OCI-LY7 (cell line): Measurements from ENCODE around the gene APOBEC3C. TPM values are rescaled to one million over a fixed set of nuclear protein-coding genes. Genes with fewer than 3 reads are reported as not detected.

ENCODE experiments used
- Bru-seq: library from RNA; stranded (reverse); fragments of 400-500 nt; gene quantifications from one replicate; lab custom pipeline; 2021; lab: Mats Ljungman, UMichigan
- BruChase-seq, 2 experiments: library from RNA; stranded (reverse); fragments of 400-500 nt; gene quantifications; one replicate each; lab custom pipeline; 2021; lab: Mats Ljungman, UMichigan
- BruUV-seq: library from RNA; stranded (reverse); fragments of 400-500 nt; replicated peaks from 2 replicates; lab custom pipeline; 2021; lab: Mats Ljungman, UMichigan
- CTCF ChIA-PET: fragments of 300-600 bp; sonication (Branson Sonifier 250); formaldehyde crosslinking; loops from one replicate; lab custom pipeline; 2022; ENCODE audit warnings: antibody characterized with exemption; ENCODE audit not compliant: unreplicated experiment; lab: Charles Lee
- POLR2A ChIA-PET: fragments of 300-600 bp; sonication (Branson Sonifier 250); formaldehyde crosslinking; loops from one replicate; lab custom pipeline; 2022; ENCODE audit warnings: antibody characterized with exemption; lab: Charles Lee
- DNase-seq: peaks from one replicate; pipeline ENCODE4 v3.0.0-alpha.2; 2015; ENCODE audit warnings: low spot score
- H2AFZ ChIP-seq: fragments of 200-600 bp; sonication (generic), shearing (Covaris generic); 2 replicates; pipeline ENCODE4 v1.6.1; 2014; ENCODE audit warnings: mild to moderate bottlenecking, antibody characterized with exemption, low read length, moderate library complexity
- H3K27ac ChIP-seq: fragments of 200-600 bp; sonication (generic); 2 replicates; pipeline ENCODE4 v1.5.1; 2014; ENCODE audit warnings: mixed run types, low read depth, mild to moderate bottlenecking, moderate library complexity, low read length, inconsistent platforms; ENCODE audit not compliant: poor library complexity, severe bottlenecking
- H3K36me3 ChIP-seq: fragments of 200-600 bp; sonication (generic); 2 replicates; pipeline ENCODE4 v1.6.1; 2014; ENCODE audit warnings: mild to moderate bottlenecking, antibody characterized with exemption, low read length, moderate library complexity, mixed read lengths; ENCODE audit not compliant: insufficient read depth
- H3K4me1 ChIP-seq: fragments of 200-600 bp; sonication (generic); 2 replicates; pipeline ENCODE4 v1.5.1; 2014; ENCODE audit warnings: mild to moderate bottlenecking, low read length; ENCODE audit not compliant: insufficient read depth, poor library complexity, severe bottlenecking
- H3K4me2 ChIP-seq: fragments of 200-600 bp; sonication (generic); 2 replicates; pipeline ENCODE4 v1.6.1; 2014; ENCODE audit warnings: mild to moderate bottlenecking, low read length
- H3K4me3 ChIP-seq: fragments of 200-600 bp; sonication (generic); 2 replicates; pipeline ENCODE4 v1.5.1; 2014; ENCODE audit warnings: mild to moderate bottlenecking, low read depth, low read length; ENCODE audit not compliant: poor library complexity, severe bottlenecking
- H3K79me2 ChIP-seq: fragments of 200-600 bp; sonication (generic); 2 replicates; pipeline ENCODE4 v1.6.1; 2016; ENCODE audit warnings: low read depth, mild to moderate bottlenecking, low read length, moderate library complexity, mixed read lengths; ENCODE audit not compliant: insufficient read depth
- H3K9me2 ChIP-seq: fragments of 200-600 bp; sonication (generic); 2 replicates; pipeline ENCODE4 v1.6.1; 2016; ENCODE audit warnings: mild to moderate bottlenecking, low read length, mixed read lengths; ENCODE audit not compliant: insufficient read depth
- H3K9me3 ChIP-seq: fragments of 200-600 bp; sonication (generic); 2 replicates; pipeline ENCODE4 v1.6.1; 2014; ENCODE audit warnings: mild to moderate bottlenecking, mixed run types, low read length, mixed read lengths
- H4K20me1 ChIP-seq: fragments of 200-600 bp; sonication (generic); 2 replicates; pipeline ENCODE4 v1.6.1; 2014; ENCODE audit warnings: mild to moderate bottlenecking, antibody characterized with exemption, low read length, moderate library complexity, mixed read lengths; ENCODE audit not compliant: insufficient read depth
- EZH2phosphoT487 ChIP-seq: fragments of 200-600 bp; sonication (generic); IDR thresholded peaks from 2 replicates; pipeline ENCODE4 v1.6.1; 2018; ENCODE audit warnings: low read depth, borderline replicate concordance, mild to moderate bottlenecking, mixed run types, antibody characterized with exemption, low read length, moderate library complexity, mixed read lengths
- intact Hi-C: fragments of 100-400 bp; cut with micrococcal nuclease; formaldehyde crosslinking; loops from one replicate; pipeline ENCODE4 v1.10.0; 2022; ENCODE audit not compliant: unreplicated experiment
- long read RNA-seq: library from polyadenylated mRNA; stranded (forward); transcript quantifications from one replicate; pipeline ENCODE4 v2.0.0, GENCODE V29; 2022
- total RNA-seq, 2 experiments: library from RNA; depleted of rRNA in 1 of 2; stranded (reverse); fragments of >200 nt in 1 of 2; shearing (Covaris generic) in 1 of 2; gene quantifications; 2 replicates each; pipeline ENCODE4 v1.2.3, GENCODE V29; 2014 to 2022
- TF ChIP-seq, protein P1 (sequence below): fragments of 200-600 bp; sonication (generic); conservative IDR thresholded peaks from 2 replicates; pipeline ENCODE4 v1.5.1; 2014; ENCODE audit warnings: mild to moderate bottlenecking, antibody characterized with exemption, low read length, moderate library complexity, mixed read lengths

APOBEC3C gene
- total RNA-seq (2014; rRNA removed; shearing (Covaris generic)) (4.1 and 4.3 TPM in 2 replicates), total RNA-seq (2022) (74.0 and 82.6 TPM in 2 replicates), Bru-seq, nascent RNA (percentile 83 among the genes with signal in this experiment), BruChase-seq, experiment 1, labeled RNA remaining after a 6-hour chase (percentile 98 among the genes with signal in this experiment), BruChase-seq, experiment 2, labeled RNA remaining after a 2-hour chase (percentile 94 among the genes with signal in this experiment)
- long read RNA-seq, transcript APOBEC3C-201 (4 exons, 2,818 nt) = major isoform, 108 of 134 reads
- long read RNA-seq, partial matches to known transcripts = 14 of 134 reads
- long read RNA-seq, other reads (novel, unspliced or antisense) = 8 of 134 reads

GRCh38 chr22:39013942-39014722, at the start of gene APOBEC3C:
APOBEC3C (plus strand) TSS chr22:39014257; CDS start chr22:39014363, 106 bp downstream.
- peak; percentile 70 for DNase-seq
- no peaks in the 10 kb centered on the region for H3K9me3 ChIP-seq
- no peaks in the 10 kb centered on the region for H3K36me3 ChIP-seq
- ChIA-PET CTCF (interaction anchor here (0.6 to 0.8 kb wide), 2 partner anchors 54 to 85 kb away, joined by 3 to 7 read pairs; no protein-coding TSS in a partner anchor), POLR2A (interaction anchor here (0.6 to 1.0 kb wide), 4 partner anchors 35 to 135 kb away, joined by 3 to 5 read pairs (median 4); no protein-coding TSS in a partner anchor)
- H3K4me1 ChIP-seq = peaks cover 34% of the 10 kb centered on the region
- H3K27ac ChIP-seq = peak within 1 kb of the TSS; percentile 56
- H3K79me2 ChIP-seq = peaks cover 5% of the 10 kb centered on the region; the same call in 1 of the 2 replicates
- no TSS peak for BruUV-seq
- TF ChIP-seq EZH2phosphoT487 = no peak
- TF ChIP-seq, protein P1, sequence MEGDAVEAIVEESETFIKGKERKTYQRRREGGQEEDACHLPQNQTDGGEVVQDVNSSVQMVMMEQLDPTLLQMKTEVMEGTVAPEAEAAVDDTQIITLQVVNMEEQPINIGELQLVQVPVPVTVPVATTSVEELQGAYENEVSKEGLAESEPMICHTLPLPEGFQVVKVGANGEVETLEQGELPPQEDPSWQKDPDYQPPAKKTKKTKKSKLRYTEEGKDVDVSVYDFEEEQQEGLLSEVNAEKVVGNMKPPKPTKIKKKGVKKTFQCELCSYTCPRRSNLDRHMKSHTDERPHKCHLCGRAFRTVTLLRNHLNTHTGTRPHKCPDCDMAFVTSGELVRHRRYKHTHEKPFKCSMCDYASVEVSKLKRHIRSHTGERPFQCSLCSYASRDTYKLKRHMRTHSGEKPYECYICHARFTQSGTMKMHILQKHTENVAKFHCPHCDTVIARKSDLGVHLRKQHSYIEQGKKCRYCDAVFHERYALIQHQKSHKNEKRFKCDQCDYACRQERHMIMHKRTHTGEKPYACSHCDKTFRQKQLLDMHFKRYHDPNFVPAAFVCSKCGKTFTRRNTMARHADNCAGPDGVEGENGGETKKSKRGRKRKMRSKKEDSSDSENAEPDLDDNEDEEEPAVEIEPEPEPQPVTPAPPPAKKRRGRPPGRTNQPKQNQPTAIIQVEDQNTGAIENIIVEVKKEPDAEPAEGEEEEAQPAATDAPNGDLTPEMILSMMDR = no peak
- H4K20me1 ChIP-seq = no peaks in the 10 kb centered on the region
- peak within 1 kb of the TSS; percentile 61 for H3K4me3 ChIP-seq
- H2AFZ ChIP-seq = peak within 1 kb of the TSS; percentile 93
- peak within 1 kb of the TSS; percentile 53 for H3K4me2 ChIP-seq
- intact Hi-C loops = loop anchor here (2.0 to 5.0 kb wide), 2 partner anchors 53 to 101 kb away; no protein-coding TSS in a partner anchor
- H3K9me2 ChIP-seq = no peaks in the 10 kb centered on the region

- TF ChIP-seq, protein P1 = no peak
- no peak for TF ChIP-seq EZH2phosphoT487
- Histone ChIP-seq H2AFZ (no peak overlapping the region), H3K4me3 (no peak overlapping the region), H3K9me2 (no peaks in the 10 kb centered on the region), H3K4me2 (no peak overlapping the region), H3K27ac (no peak overlapping the region), H4K20me1 (no peaks in the 10 kb centered on the region), H3K36me3 (no peaks in the 10 kb centered on the region), H3K4me1 (peaks cover 10% of the 10 kb centered on the region), H3K9me3 (no peaks in the 10 kb centered on the region), H3K79me2 (no peaks in the 10 kb centered on the region)
- no peak for DNase-seq
- POLR2A ChIA-PET = no interaction called here
- BruUV-seq = no TSS peak
- CTCF ChIA-PET = no interaction called here
- intact Hi-C loops = no loop called here
Measured at GRCh38 chr22:38964306-38964705, 49.8 kb upstream of the APOBEC3C start.
